Stimulated activated CD4-positive, alpha-beta T cell treated with anti-CD3 and anti-CD28 coated beads, Interleukin-15, amount 100 ng/mL, for 48 hours (primary cell): Measurements from ENCODE around the gene FOXC1.

Experiments
- DNase-seq, 2 donors: peaks; one replicate each; pipeline ENCODE4 v3.0.0-alpha.2; 2020; ENCODE audit warnings: low read depth in 2 of 2

Gene FOXC1

GRCh38 chr6:1600063-1600763 lies 9.5 kb upstream of the FOXC1 start:
- DNase-seq, result no peak

GRCh38 chr6:1600764-1601157 lies 9.0 kb upstream of the FOXC1 start:
- no peak for DNase-seq

GRCh38 chr6:1601158-1602048 lies 8.3 kb upstream of the FOXC1 start:
- DNase-seq, result no peak

GRCh38 chr6:1602049-1602713 lies 7.5 kb upstream of the FOXC1 start:
- no peak for DNase-seq

GRCh38 chr6:1603708-1604107 lies 6.0 kb upstream of the FOXC1 start:
- DNase-seq, result no peak

GRCh38 chr6:1604158-1605003 lies 5.3 kb upstream of the FOXC1 start:
- DNase-seq, result peak in 1 of 2 donors; percentile 49

- no peak for DNase-seq
Observed at GRCh38 chr6:1605004-1605892, 4.5 kb upstream of the FOXC1 start.

- DNase-seq, result no peak
Observed at GRCh38 chr6:1605893-1606779, 3.6 kb upstream of the FOXC1 start.

- DNase-seq, result no peak
Observed at GRCh38 chr6:1606780-1607515, 2.8 kb upstream of the FOXC1 start.

- DNase-seq, result no peak
Observed at GRCh38 chr6:1607516-1608221, 2.0 kb upstream of the FOXC1 start.

- no peak for DNase-seq
Observed at GRCh38 chr6:1608222-1609040, 1.3 kb upstream of the FOXC1 start.

GRCh38 chr6:1609041-1609647 lies 571 bp upstream of the FOXC1 start:
- no peak for DNase-seq

- no peak for DNase-seq
Observed at GRCh38 chr6:1610497-1611321, 994 bp downstream of the FOXC1 start.

- DNase-seq, result no peak
Observed at GRCh38 chr6:1611322-1611571, 1.5 kb downstream of the FOXC1 start.

- no peak for DNase-seq
Observed at GRCh38 chr6:1611572-1612298, 2.0 kb downstream of the FOXC1 start.
